NCI-H2081 treated with DMSO at 0.1 percent for 48 hours (cell line): ENCODE results near the gene LRRC42.
"Not testable (repeated sequence)": the region's sequence is repeated elsewhere in the genome, so short reads cannot be mapped to it uniquely, and the experiment has no call there.

Experiments
- DNase-seq: peaks from one replicate; lab custom pipeline; 2025; lab: John Stamatoyannopoulos, UW

LRRC42 gene

DNA sequence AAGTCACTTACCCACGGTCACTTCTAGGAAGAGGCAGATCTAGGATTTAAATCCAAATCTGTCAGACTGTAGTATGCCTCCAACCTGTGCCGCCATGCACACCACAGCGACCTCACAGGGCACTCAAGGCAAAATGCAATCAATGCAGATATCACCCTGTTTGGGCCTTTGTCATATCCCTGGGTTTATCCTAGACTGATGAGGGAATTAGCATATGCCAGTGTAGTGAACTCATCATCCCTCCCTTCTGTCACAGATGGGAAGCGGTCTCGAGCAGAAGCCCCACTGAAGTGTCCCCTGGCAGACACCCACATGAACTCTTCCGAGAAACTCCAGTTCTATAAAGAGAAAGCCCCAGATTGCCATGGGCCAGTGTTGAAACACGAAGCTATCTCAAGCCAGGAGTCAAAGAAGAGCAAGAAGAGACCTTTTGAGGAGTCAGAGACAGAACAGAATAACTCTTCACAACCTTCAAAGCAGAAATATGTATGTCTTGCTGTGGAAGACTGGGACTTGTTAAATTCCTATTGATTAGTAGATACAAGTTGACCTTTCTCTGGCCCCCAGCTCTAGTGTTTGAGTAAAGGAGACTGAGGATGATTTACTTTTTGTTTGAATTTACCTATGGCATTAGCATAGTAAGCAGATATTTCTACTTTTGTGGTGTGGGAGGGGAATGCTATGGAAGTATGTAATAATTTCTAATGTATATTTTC, 21.4 kb downstream of the LRRC42 start:
- DNase-seq, result no peak

GRCh38 chr1:53968125-53968513, 22.0 kb downstream of the LRRC42 start:
- no peak for DNase-seq

GRCh38 chr1:53969323-53969722, 23.2 kb downstream of the LRRC42 start:
- DNase-seq, result not testable (repeated sequence)

DNA sequence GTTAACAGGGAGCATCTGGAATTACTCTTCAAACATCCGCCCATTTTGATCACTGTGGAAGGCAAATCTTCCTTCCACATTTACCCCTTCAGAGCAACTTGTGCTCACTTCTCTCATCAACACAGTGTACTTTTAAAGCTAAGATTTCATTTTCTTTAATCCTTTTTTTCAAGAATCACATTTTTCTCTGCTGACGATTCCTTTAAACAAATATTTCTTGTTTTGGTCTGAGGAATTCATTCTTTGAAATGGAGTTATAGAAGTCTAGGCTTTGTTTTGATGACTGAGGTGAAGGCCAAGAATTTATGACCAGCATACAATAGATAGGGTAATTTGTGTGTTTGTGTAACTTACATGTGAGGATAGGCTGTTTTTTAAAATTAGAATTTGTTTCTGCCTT, 25.6 kb downstream of the LRRC42 start:
- DNase-seq, result no peak

- DNase-seq, result no peak
These were observed 29.7 kb downstream of the LRRC42 start for GRCh38 chr1:53975861-53976260.

DNA sequence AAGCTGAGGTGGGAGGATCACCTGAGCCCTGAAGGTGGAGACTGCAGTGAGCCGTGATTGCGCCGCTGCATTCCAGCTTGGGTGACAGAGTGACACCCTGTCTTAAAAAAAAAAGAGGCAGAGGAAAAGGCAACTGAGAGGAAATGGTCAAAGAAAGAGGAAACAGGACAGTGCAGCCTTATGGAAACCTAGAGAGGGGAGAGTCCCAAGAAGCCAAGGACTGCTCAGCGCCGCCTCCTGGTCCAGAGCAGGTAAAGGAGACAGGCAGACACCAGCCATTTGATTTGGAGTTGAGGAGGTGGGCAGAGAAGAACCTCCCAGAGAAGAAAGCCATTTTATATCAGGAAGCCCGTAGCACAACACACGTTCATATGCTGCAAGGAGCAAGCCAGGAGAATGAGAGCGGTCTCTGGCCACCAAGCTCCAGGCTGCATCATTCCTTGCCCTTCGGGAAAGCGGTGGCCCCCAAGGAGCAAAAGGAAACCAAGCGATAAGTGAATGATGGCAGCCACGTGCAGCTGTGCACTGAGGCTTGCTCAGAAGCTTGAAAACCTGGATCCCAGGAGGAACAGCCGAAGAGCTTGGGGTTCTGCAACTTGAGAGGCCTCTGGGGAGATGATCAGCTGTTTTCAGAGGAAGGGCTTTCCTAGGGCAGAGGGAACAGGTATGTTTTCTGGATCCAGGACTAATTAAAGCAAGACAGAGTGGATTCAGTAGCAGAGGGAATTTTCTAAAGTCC, 33.7 kb downstream of the LRRC42 start:
- no peak for DNase-seq

DNA sequence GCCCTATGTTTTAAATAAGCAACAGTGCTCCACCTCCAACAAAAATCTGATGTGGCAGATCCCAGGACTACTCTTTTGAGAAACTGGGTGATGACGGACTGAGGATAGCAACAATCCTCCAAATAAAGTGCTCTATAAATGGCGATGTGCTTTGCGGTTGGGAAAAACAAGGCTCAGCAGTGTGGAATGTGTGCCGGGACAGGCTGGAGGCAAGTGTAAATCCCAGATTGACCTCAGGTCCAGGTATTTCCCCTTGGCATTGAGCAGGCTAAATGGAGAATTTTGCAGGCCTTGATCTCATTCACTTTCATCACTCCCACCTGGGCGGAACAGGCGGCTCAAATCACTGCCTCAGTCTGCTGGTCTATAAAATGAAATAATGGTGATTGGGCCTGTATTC, 35.1 kb downstream of the LRRC42 start:
- no peak for DNase-seq

- DNase-seq, result no peak
These were observed 36.0 kb downstream of the LRRC42 start for GRCh38 chr1:53982034-53982762.

GRCh38 chr1:53982763-53983104, 36.6 kb downstream of the LRRC42 start:
- no peak for DNase-seq

DNA sequence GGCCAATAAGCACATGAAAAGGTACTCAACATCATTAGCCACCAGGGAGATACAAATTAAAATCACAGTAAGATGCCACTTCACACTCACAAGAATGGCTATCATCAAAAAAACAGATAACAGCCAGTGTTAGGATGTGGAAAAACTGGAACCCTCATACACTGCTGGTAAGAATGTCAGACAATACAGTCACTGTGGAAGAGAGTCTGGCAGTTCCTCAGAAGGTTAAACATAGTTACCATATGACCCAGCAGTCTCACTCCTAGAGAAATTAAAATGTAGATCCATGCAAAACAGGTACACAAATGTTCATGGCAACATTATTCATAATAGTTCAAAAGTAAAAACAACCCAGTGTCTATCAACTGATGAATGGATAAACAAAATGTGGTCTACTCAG, 38.6 kb downstream of the LRRC42 start:
- DNase-seq, result no peak

GRCh38 chr1:53986458-53986857, 40.3 kb downstream of the LRRC42 start:
- no peak for DNase-seq

- DNase-seq, result no peak
These were observed 41.7 kb downstream of the LRRC42 start for GRCh38 chr1:53987880-53988279.

DNA sequence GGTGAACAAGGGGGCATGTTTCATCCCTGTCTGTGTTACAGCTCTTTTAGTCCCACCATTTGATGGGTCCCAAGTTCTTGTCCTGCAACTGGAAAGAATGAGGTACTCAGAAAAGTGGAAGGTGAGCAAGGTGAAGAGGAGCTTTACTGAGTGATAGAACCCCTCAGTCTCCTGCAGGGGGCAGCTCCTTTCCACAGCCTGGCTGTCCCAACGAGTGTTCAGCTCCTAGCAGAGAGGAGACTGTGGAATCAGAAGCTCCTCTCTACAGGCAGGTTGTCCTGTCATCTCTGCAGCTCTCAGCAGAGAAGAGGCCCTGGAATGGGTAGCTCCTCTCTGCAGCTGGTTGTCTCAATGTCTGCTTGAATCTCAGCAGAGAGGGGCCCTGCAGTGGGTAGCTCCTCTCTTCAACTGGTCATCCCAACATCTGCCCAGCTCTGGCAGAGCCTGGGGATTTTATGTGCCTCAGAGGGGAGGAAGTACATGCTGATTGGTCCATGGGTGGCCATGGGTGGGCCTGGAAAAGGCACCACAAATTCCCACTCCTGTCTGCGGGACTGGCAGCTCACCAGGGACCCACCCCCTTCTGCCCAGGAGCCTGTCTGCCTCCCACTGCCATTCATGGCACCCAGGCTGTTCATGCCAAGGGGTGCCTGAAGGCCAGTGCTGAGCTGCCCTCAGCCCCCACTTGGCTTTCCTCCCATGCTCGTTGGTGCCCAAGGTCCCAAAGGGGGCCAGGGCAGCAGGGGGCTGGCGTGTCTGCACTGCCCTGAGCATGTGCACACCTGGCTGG, 46.1 kb downstream of the LRRC42 start:
- DNase-seq, result no peak

- not testable (repeated sequence) for DNase-seq
These were observed 48.4 kb downstream of the LRRC42 start for GRCh38 chr1:53994516-53994915.

- DNase-seq, result no peak
These were observed 49.5 kb downstream of the LRRC42 start for GRCh38 chr1:53995683-53996082.

DNA sequence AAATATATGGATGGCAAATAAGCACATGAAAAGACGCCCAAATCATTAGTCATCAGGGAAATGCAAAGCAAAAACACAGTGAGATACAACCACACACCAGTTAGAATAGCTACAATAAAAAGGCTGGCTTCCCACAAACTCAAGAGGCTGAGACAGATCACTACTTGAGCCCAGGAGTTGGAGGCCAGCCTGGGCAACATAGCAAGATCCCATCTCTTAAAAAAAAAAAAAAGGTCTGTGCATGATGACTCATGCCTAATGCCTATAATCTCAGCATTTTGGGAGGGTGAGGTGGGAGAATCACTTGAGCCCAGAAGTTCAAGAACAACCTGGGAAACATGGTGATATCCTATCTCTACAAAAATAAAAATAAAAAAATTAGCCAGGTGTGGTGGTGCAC, 52.1 kb downstream of the LRRC42 start:
- no peak for DNase-seq

- no peak for DNase-seq
These were observed 53.8 kb downstream of the LRRC42 start for GRCh38 chr1:53999920-54000319.

GRCh38 chr1:54001591-54001990, 55.4 kb downstream of the LRRC42 start:
- no peak for DNase-seq

GRCh38 chr1:54002544-54003248, 56.5 kb downstream of the LRRC42 start:
- DNase-seq, result no peak

GRCh38 chr1:54003249-54003646, 57.1 kb downstream of the LRRC42 start:
- DNase-seq, result no peak

DNA sequence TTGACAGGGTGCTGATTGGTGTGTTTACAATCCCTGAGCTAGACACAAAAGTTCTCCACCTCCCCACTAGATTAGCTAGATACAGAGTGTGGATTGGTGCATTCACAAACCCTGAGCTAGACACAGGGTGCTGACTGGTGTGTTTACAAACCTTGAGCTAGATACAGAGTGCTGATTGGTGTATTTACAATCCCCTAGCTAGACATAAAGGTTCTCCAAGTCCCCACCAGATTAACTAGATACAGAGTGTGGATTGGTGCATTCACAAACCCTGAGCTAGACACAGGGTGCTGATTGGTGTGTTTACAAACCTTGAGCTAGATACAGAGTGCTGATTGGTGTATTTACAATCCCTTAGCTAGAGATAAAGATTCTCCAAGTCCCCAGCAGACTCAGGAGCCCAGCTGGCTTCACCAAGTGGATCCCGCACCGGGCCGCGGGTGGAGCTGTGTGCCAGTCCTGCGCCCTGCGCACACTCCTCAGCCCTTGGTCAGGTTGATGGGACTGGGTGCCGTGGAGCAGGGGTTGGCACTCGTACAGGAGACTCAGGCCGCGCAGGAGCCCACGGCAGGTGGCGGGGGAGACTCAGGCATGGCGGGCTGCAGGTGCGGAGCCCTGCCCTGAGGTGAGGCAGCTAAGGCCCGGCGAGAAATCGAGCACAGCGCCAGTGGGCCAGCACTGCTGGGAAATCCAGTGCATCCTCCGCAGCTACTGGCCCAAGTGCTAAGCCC, 57.8 kb downstream of the LRRC42 start:
- not testable (repeated sequence) for DNase-seq
